Measurements from ENCODE around the gene GP9.

Gene GP9

GRCh38 chr3:129028866-129029265 lies 31.7 kb upstream of the GP9 start:
- DNase-seq (ENCODE audit: low read depth in 2 of 2), result no peak

- no peak for DNase-seq (ENCODE audit: low read depth in 2 of 2)
Measured at GRCh38 chr3:129030611-129031010, 30.0 kb upstream of the GP9 start.

GRCh38 chr3:129031476-129032215 lies 28.9 kb upstream of the GP9 start:
- DNase-seq (ENCODE audit: low read depth in 2 of 2), result no peak

GRCh38 chr3:129032716-129033115 lies 27.9 kb upstream of the GP9 start:
- DNase-seq (ENCODE audit: low read depth in 2 of 2), result no peak

- no peak for DNase-seq (ENCODE audit: low read depth in 2 of 2)
Measured at GRCh38 chr3:129033151-129033550, 27.4 kb upstream of the GP9 start.

- no peak for DNase-seq (ENCODE audit: low read depth in 2 of 2)
Measured at GRCh38 chr3:129033633-129034321, 26.8 kb upstream of the GP9 start.

GRCh38 chr3:129034642-129035041 lies 25.9 kb upstream of the GP9 start:
- no peak for DNase-seq (ENCODE audit: low read depth in 2 of 2)

- DNase-seq (ENCODE audit: low read depth in 2 of 2), result no peak
Measured at GRCh38 chr3:129035360-129036221, 25.0 kb upstream of the GP9 start.

- DNase-seq (ENCODE audit: low read depth in 2 of 2), result no peak
Measured at GRCh38 chr3:129036222-129037092, 24.1 kb upstream of the GP9 start.

GRCh38 chr3:129037093-129037419 lies 23.5 kb upstream of the GP9 start:
- DNase-seq (ENCODE audit: low read depth in 2 of 2), result no peak

- no peak for DNase-seq (ENCODE audit: low read depth in 2 of 2)
Measured at GRCh38 chr3:129038121-129038855, 22.3 kb upstream of the GP9 start.

GRCh38 chr3:129039271-129040038 lies 21.1 kb upstream of the GP9 start:
- DNase-seq (ENCODE audit: low read depth in 2 of 2), result no peak

GRCh38 chr3:129040039-129040336 lies 20.6 kb upstream of the GP9 start:
- DNase-seq (ENCODE audit: low read depth in 2 of 2), result no peak

GRCh38 chr3:129040579-129041300 lies 19.8 kb upstream of the GP9 start:
- no peak for DNase-seq (ENCODE audit: low read depth in 2 of 2)

GRCh38 chr3:129045675-129046036 lies 14.9 kb upstream of the GP9 start:
- DNase-seq (ENCODE audit: low read depth in 2 of 2), result no peak

GRCh38 chr3:129046037-129046731 lies 14.4 kb upstream of the GP9 start:
- no peak for DNase-seq (ENCODE audit: low read depth in 2 of 2)

GRCh38 chr3:129046732-129047552 lies 13.6 kb upstream of the GP9 start:
- no peak for DNase-seq (ENCODE audit: low read depth in 2 of 2)

- no peak for DNase-seq (ENCODE audit: low read depth in 2 of 2)
Measured at GRCh38 chr3:129047553-129047839, 13.1 kb upstream of the GP9 start.
